IPS-15b (cell line): ENCODE measurements around the gene NOP9.

ENCODE experiments used
- H3K27me3 ChIP-seq: one replicate; pipeline ENCODE4 v1.6.1; 2013; ENCODE audit warnings: low read length; ENCODE audit not compliant: control insufficient read depth, insufficient read depth
- H3K36me3 ChIP-seq: one replicate; pipeline ENCODE4 v1.6.1; 2013; ENCODE audit warnings: low read length; ENCODE audit not compliant: control insufficient read depth, insufficient read depth
- H3K4me1 ChIP-seq: one replicate; pipeline ENCODE4 v1.6.1; 2013; ENCODE audit warnings: mild to moderate bottlenecking, low read length; ENCODE audit not compliant: control insufficient read depth, insufficient read depth
- H3K4me3 ChIP-seq: one replicate; pipeline ENCODE4 v1.5.1; 2013; ENCODE audit warnings: low read depth, low read length
- H3K9ac ChIP-seq: one replicate; pipeline ENCODE4 v1.6.1; 2013; ENCODE audit warnings: low read depth, mild to moderate bottlenecking, low read length
- H3K9me3 ChIP-seq: one replicate; pipeline ENCODE4 v1.6.1; 2013; ENCODE audit warnings: mild to moderate bottlenecking, low read length; ENCODE audit not compliant: control insufficient read depth, insufficient read depth

The NOP9 gene

GRCh38 chr14:24315243-24315806, 15.7 kb downstream of the NOP9 start:
- Histone ChIP-seq H3K36me3 (peaks cover 8% of the 10 kb centered on the region), H3K4me3 (no peak overlapping the region), H3K27me3 (peaks cover 28% of the 10 kb centered on the region), H3K9me3 (no peaks in the 10 kb centered on the region), H3K4me1 (no peaks in the 10 kb centered on the region), H3K9ac (no peak overlapping the region)

GRCh38 chr14:24315807-24316596, 16.4 kb downstream of the NOP9 start:
- Histone ChIP-seq H3K4me1 (no peaks in the 10 kb centered on the region), H3K4me3 (no peak overlapping the region), H3K9ac (no peak overlapping the region), H3K9me3 (no peaks in the 10 kb centered on the region), H3K36me3 (peaks cover 2% of the 10 kb centered on the region), H3K27me3 (peaks cover 28% of the 10 kb centered on the region)

- no peak overlapping the region for H3K4me3 ChIP-seq
- peaks cover 28% of the 10 kb centered on the region for H3K27me3 ChIP-seq
- H3K36me3 ChIP-seq, result peaks cover 2% of the 10 kb centered on the region
- H3K4me1 ChIP-seq, result no peaks in the 10 kb centered on the region
- H3K9me3 ChIP-seq, result no peaks in the 10 kb centered on the region
- no peak overlapping the region for H3K9ac ChIP-seq
Observed at GRCh38 chr14:24316597-24316950, 16.9 kb downstream of the NOP9 start.

- H3K4me1 ChIP-seq, result no peaks in the 10 kb centered on the region
- H3K9ac ChIP-seq, result no peak overlapping the region
- peaks cover 28% of the 10 kb centered on the region for H3K27me3 ChIP-seq
- H3K4me3 ChIP-seq, result no peak overlapping the region
- peaks cover 2% of the 10 kb centered on the region for H3K36me3 ChIP-seq
- H3K9me3 ChIP-seq, result no peaks in the 10 kb centered on the region
Observed at GRCh38 chr14:24317141-24317928, 17.7 kb downstream of the NOP9 start.

GRCh38 chr14:24321212-24321975, 21.7 kb downstream of the NOP9 start:
- Histone ChIP-seq H3K4me3 (no peak overlapping the region), H3K36me3 (peaks cover 2% of the 10 kb centered on the region), H3K9me3 (no peaks in the 10 kb centered on the region), H3K27me3 (peaks cover 38% of the 10 kb centered on the region), H3K9ac (no peak overlapping the region), H3K4me1 (no peaks in the 10 kb centered on the region)

GRCh38 chr14:24322672-24323071, 23.0 kb downstream of the NOP9 start:
- H3K4me3 ChIP-seq, result no peak overlapping the region
- peaks cover 28% of the 10 kb centered on the region for H3K27me3 ChIP-seq
- no peaks in the 10 kb centered on the region for H3K9me3 ChIP-seq
- peaks cover 2% of the 10 kb centered on the region for H3K36me3 ChIP-seq
- no peak overlapping the region for H3K9ac ChIP-seq
- H3K4me1 ChIP-seq, result no peaks in the 10 kb centered on the region

GRCh38 chr14:24323341-24323740, 23.7 kb downstream of the NOP9 start:
- H3K36me3 ChIP-seq, result no peaks in the 10 kb centered on the region
- H3K9ac ChIP-seq, result no peak overlapping the region
- no peaks in the 10 kb centered on the region for H3K9me3 ChIP-seq
- no peaks in the 10 kb centered on the region for H3K4me1 ChIP-seq
- peaks cover 22% of the 10 kb centered on the region for H3K27me3 ChIP-seq
- no peak overlapping the region for H3K4me3 ChIP-seq

GRCh38 chr14:24324024-24324423, 24.4 kb downstream of the NOP9 start:
- H3K27me3 ChIP-seq, result peaks cover 20% of the 10 kb centered on the region
- no peaks in the 10 kb centered on the region for H3K4me1 ChIP-seq
- H3K4me3 ChIP-seq, result no peak overlapping the region

GRCh38 chr14:24325041-24325530, 25.4 kb downstream of the NOP9 start:
- Histone ChIP-seq H3K4me1 (no peaks in the 10 kb centered on the region), H3K4me3 (no peak overlapping the region), H3K27me3 (peaks cover 22% of the 10 kb centered on the region), H3K9me3 (no peaks in the 10 kb centered on the region), H3K9ac (no peak overlapping the region), H3K36me3 (no peaks in the 10 kb centered on the region)

More at GRCh38 chr14:24324024-24324423, 24.4 kb downstream of the NOP9 start:
- no peak overlapping the region for H3K9ac ChIP-seq
- no peaks in the 10 kb centered on the region for H3K36me3 ChIP-seq
- no peaks in the 10 kb centered on the region for H3K9me3 ChIP-seq

- H3K4me3 ChIP-seq, result no peak overlapping the region
- H3K9ac ChIP-seq, result no peak overlapping the region
- no peaks in the 10 kb centered on the region for H3K9me3 ChIP-seq
- H3K36me3 ChIP-seq, result no peaks in the 10 kb centered on the region
- no peaks in the 10 kb centered on the region for H3K4me1 ChIP-seq
- peaks cover 31% of the 10 kb centered on the region for H3K27me3 ChIP-seq
Observed at GRCh38 chr14:24325963-24326362, 26.3 kb downstream of the NOP9 start.

GRCh38 chr14:24327303-24327702, 27.7 kb downstream of the NOP9 start:
- Histone ChIP-seq H3K36me3 (no peaks in the 10 kb centered on the region), H3K4me1 (peaks cover 6% of the 10 kb centered on the region), H3K9me3 (no peaks in the 10 kb centered on the region), H3K4me3 (no peak overlapping the region), H3K9ac (no peak overlapping the region), H3K27me3 (peaks cover 44% of the 10 kb centered on the region)
